ENCODE data around the gene GNA14. TPM values are rescaled to one million over a fixed set of nuclear protein-coding genes. Genes with fewer than 3 reads are reported as not detected.
A peak's percentile ranks its signal among the peaks of the same experiment; 100 is the strongest.

Gene GNA14
- polyA plus RNA-seq, 1 donor from 2014 or later, result not detected

DNA sequence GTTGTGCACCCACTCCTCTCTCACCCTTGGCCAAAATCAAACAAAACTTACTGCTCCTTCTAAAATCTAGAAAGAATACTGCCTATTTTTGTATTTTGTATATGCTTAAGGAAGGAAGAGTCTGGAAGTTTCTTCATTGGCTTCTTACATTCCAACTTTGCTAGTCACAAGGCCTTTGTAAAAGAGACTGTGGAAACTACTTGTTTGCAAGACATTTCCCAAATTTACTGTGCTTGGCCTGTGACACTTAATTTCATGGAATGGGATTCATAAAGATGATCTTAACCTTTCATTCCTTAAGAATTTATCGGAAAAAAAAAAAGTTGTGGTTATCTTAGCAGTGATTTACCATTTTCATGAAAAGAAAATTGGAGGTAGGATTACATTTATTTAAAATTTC, 261.9 kb downstream of the GNA14 start:
- Mint-ChIP-seq H3K4me1 (no peaks in the 10 kb centered on the region), H3K4me3 (no peak overlapping the region), H3K9me3 (no peaks in the 10 kb centered on the region), H3K27ac (no peak overlapping the region), H3K27me3 (no peaks in the 10 kb centered on the region), H3K36me3 (no peaks in the 10 kb centered on the region)

DNA sequence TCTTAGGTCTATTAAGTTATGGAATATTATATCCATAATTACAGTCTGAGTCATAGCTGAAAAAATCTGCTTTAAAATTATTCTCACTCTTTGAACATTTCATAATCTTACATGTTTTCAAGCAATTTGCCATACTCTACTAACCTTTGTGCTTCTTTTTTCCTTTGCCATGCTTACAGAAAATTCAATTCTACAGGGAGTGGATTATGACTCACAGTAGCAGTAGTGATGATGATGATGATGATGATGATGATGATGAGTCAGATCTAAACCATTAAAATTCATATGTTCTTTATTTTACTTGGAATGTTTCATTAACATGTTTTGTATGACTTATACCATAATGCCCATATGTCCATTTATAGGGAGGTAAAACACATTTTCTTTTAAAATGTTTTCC, 263.7 kb downstream of the GNA14 start:
- Mint-ChIP-seq H3K27me3 (no peaks in the 10 kb centered on the region), H3K27ac (peak overlapping the region in 1 of 3 donors; percentile 62), H3K4me3 (no peak overlapping the region), H3K4me1 (peaks cover 0 to 1% (median 0%) of the 10 kb centered on the region in 3 donors), H3K36me3 (peaks cover 2% of the 10 kb centered on the region), H3K9me3 (no peaks in the 10 kb centered on the region)

DNA sequence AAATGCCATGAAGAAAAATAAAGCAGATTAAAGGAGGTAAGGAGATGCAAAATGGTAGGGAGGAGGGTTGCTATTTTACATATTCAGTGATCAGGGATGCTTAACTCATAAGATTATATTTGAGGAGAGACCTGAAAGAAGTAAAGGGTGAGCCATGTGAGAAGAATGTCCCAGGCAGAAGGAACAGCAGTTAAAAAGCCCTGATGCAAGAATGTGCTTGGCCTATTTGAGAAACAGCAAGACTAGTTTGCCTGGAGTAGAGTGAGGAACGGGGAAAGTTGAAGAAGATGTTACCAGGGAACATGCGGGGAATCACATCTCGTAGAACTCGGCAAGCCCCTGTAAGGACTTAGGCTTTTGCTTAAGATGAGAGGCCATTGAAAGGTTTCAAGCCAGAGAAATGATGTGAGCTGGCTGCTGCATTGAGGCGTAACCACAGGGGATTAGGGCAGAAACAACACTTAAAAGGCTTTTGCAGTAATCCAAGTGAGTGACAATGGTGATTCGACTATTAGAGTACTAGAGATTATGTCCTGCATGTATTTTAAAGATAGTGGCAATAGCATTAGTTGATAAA, 272.1 kb downstream of the GNA14 start:
- H3K27ac Mint-ChIP-seq, result no peak overlapping the region
- H3K9me3 Mint-ChIP-seq, result peaks cover 2 to 3% (median 3%) of the 10 kb centered on the region in 3 donors
- H3K4me1 Mint-ChIP-seq, result peaks cover 0 to 1% (median 0%) of the 10 kb centered on the region in 3 donors
- no peaks in the 10 kb centered on the region for H3K27me3 Mint-ChIP-seq
- peaks cover 6% of the 10 kb centered on the region for H3K36me3 Mint-ChIP-seq
- H3K4me3 Mint-ChIP-seq, result no peak overlapping the region

DNA sequence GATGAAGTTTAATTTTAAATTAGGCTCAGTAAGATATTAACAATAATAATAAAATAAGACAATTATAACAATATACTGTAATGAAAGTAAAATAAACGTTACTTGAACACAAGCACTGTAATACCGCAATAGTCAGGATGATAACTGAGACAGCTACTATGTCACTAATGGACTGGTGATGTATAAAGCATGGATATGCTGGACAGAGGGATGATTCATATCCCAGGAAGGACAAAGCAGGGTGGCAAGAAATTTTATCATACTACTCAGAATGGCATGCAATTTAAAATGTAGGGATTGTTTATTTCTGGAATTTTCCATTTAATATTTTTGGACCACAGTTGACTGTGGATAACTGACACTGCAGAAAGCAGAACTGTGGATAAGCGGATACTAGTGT, 273.9 kb downstream of the GNA14 start:
- H3K27ac Mint-ChIP-seq, result no peak overlapping the region
- H3K4me1 Mint-ChIP-seq, result no peaks in the 10 kb centered on the region
- H3K27me3 Mint-ChIP-seq, result no peaks in the 10 kb centered on the region
- H3K4me3 Mint-ChIP-seq, result no peak overlapping the region
- peaks cover 9% of the 10 kb centered on the region for H3K36me3 Mint-ChIP-seq
- peaks cover 2 to 4% (median 3%) of the 10 kb centered on the region in 3 donors for H3K9me3 Mint-ChIP-seq
